DND-41 (cell line): Measurements from ENCODE around the gene SERTAD4.
"Not testable (repeated sequence)": the region's sequence is repeated elsewhere in the genome, so short reads cannot be mapped to it uniquely, and the experiment has no call there.

Source experiments
- ATAC-seq: fragments of 200-7000 bp; cut with Tn5 transposase; 3 replicates; pipeline ENCODE4 v1.9.1; 2021; ENCODE audit warnings: low read depth; ENCODE audit not compliant: insufficient read depth
- DNase-seq: peaks from one replicate; pipeline ENCODE4 v3.0.0-alpha.2; 2020
- H2AFZ ChIP-seq: 2 replicates; pipeline ENCODE4 v1.6.0; 2012; ENCODE audit warnings: low read depth, low read length
- H3K27ac ChIP-seq: 2 replicates; pipeline ENCODE4 v1.5.1; 2012; ENCODE audit warnings: low read length, inconsistent platforms
- H3K27me3 ChIP-seq: fragments of 200-600 bp; sonication (generic); 2 replicates; pipeline ENCODE4 v1.6.0; 2012; ENCODE audit warnings: low read length, mild to moderate bottlenecking, inconsistent platforms; ENCODE audit not compliant: insufficient read depth, poor library complexity
- H3K36me3 ChIP-seq: 2 replicates; pipeline ENCODE4 v1.5.1; 2012; ENCODE audit warnings: low read length, inconsistent platforms; ENCODE audit not compliant: insufficient read depth
- H3K4me1 ChIP-seq: 2 replicates; pipeline ENCODE4 v1.5.1; 2012; ENCODE audit warnings: mild to moderate bottlenecking, low read length; ENCODE audit not compliant: insufficient read depth
- H3K4me2 ChIP-seq: 2 replicates; pipeline ENCODE4 v1.6.0; 2012; ENCODE audit warnings: mild to moderate bottlenecking, moderate library complexity, low read length, inconsistent platforms; ENCODE audit not compliant: insufficient read depth
- H3K4me3 ChIP-seq, 2 experiments: fragments of 200-600 bp in 1 of 2; shearing (Covaris generic) in 1 of 2; 2 replicates each; pipeline ENCODE4 v1.5.1; 2012 to 2016; ENCODE audit warnings: inconsistent platforms in 2 of 2, low read length in 2 of 2, mild to moderate bottlenecking in 2 of 2, low read depth in 1 of 2, moderate library complexity in 1 of 2
- H3K79me2 ChIP-seq: 2 replicates; pipeline ENCODE4 v1.6.0; 2012; ENCODE audit warnings: low read length, inconsistent platforms; ENCODE audit not compliant: insufficient read depth
- H3K9ac ChIP-seq: 2 replicates; pipeline ENCODE4 v1.6.0; 2012; ENCODE audit warnings: low read depth, mild to moderate bottlenecking, inconsistent platforms, low read length, moderate library complexity
- H3K9me3 ChIP-seq: 2 replicates; pipeline ENCODE4 v1.5.1; 2012; ENCODE audit warnings: low read length, moderate library complexity, mild to moderate bottlenecking, inconsistent platforms; ENCODE audit not compliant: insufficient read depth, severe bottlenecking
- H4K20me1 ChIP-seq: 2 replicates; pipeline ENCODE4 v1.6.0; 2012; ENCODE audit warnings: low read length; ENCODE audit not compliant: insufficient read depth
- CTCF ChIP-seq: IDR thresholded peaks from 2 replicates; pipeline ENCODE4 v1.5.1; 2012; ENCODE audit warnings: borderline replicate concordance, low read length, moderate library complexity, mild to moderate bottlenecking; ENCODE audit not compliant: poor library complexity, severe bottlenecking; ENCODE audit errors: extremely low read depth
- EZH2 ChIP-seq: IDR thresholded peaks from 3 replicates; pipeline ENCODE4 v1.6.1; 2012; ENCODE audit warnings: borderline replicate concordance, low read depth, mild to moderate bottlenecking, moderate library complexity, low read length, inconsistent platforms; ENCODE audit not compliant: severe bottlenecking

Gene SERTAD4

GRCh38 chr1:210232511-210233215 is at the start of gene SERTAD4:
TSS of gene SERTAD4 (plus strand) at chr1:210232796. CDS start at chr1:210237961, 5,165 bp downstream.
- Histone ChIP-seq H4K20me1 (no peaks in the 10 kb centered on the region), H3K27ac (no peak within 1 kb of the TSS), H3K4me1 (no peaks in the 10 kb centered on the region), H3K4me2 (no peak within 1 kb of the TSS), H3K36me3 (no peaks in the 10 kb centered on the region), H3K79me2 (no peaks in the 10 kb centered on the region), H3K9me3 (no peaks in the 10 kb centered on the region), H3K4me3 (no peak within 1 kb of the TSS), H3K27me3 (peaks cover 53% of the 10 kb centered on the region), H2AFZ (no peak within 1 kb of the TSS), H3K9ac (no peak within 1 kb of the TSS)
- no peak for ATAC-seq
- no peak for TF ChIP-seq EZH2
- DNase-seq, result no peak

- Histone ChIP-seq H4K20me1 (no peaks in the 10 kb centered on the region), H3K36me3 (no peaks in the 10 kb centered on the region), H3K9ac (no peak overlapping the region), H3K4me2 (no peak overlapping the region), H3K4me1 (no peaks in the 10 kb centered on the region), H3K4me3 (no peak overlapping the region), H3K79me2 (no peaks in the 10 kb centered on the region), H3K27me3 (no peaks in the 10 kb centered on the region), H2AFZ (no peak overlapping the region), H3K9me3 (no peaks in the 10 kb centered on the region), H3K27ac (no peak overlapping the region)
- DNase-seq (no peak), ATAC-seq (no peak)
- TF ChIP-seq EZH2 (no peak), CTCF (no peak)
These were observed 47.5 kb upstream of the SERTAD4 start for GRCh38 chr1:210185063-210185462.

- not testable (repeated sequence) for H3K4me1 ChIP-seq, H4K20me1 ChIP-seq, H3K27ac ChIP-seq, H2AFZ ChIP-seq, ATAC-seq, H3K9ac ChIP-seq, H3K79me2 ChIP-seq, DNase-seq, H3K36me3 ChIP-seq, H3K4me2 ChIP-seq, H3K4me3 ChIP-seq, H3K27me3 ChIP-seq, H3K9me3 ChIP-seq
These were observed 44.6 kb upstream of the SERTAD4 start for GRCh38 chr1:210187849-210188606.

GRCh38 chr1:210189426-210189825 is 43.2 kb upstream of the SERTAD4 start:
- no peaks in the 10 kb centered on the region for H3K4me1 ChIP-seq
- H3K9ac ChIP-seq, result no peak overlapping the region
- no peak overlapping the region for H3K4me2 ChIP-seq
- no peaks in the 10 kb centered on the region for H3K79me2 ChIP-seq
- H3K27me3 ChIP-seq, result no peaks in the 10 kb centered on the region
- no peaks in the 10 kb centered on the region for H3K9me3 ChIP-seq
- no peak overlapping the region for H3K4me3 ChIP-seq
- no peaks in the 10 kb centered on the region for H3K36me3 ChIP-seq
- H4K20me1 ChIP-seq, result no peaks in the 10 kb centered on the region
- DNase-seq (no peak), ATAC-seq (no peak)
- H3K27ac ChIP-seq, result no peak overlapping the region
- H2AFZ ChIP-seq, result no peak overlapping the region
- TF ChIP-seq CTCF (no peak), EZH2 (no peak)
